HEK293 (cell line): ENCODE data around the gene ANKRD35.

Experiments used
- CTCF ChIP-seq: fragments of 450-650 bp; formaldehyde crosslinking; IDR thresholded peaks from 2 replicates; pipeline ENCODE4 v1.5.1; 2016; ENCODE audit warnings: missing biosample characterization, missing genetic modification characterization
- SETDB1 ChIP-seq: IDR thresholded peaks from one replicate; pipeline ENCODE4 v1.6.1; 2017; ENCODE audit warnings: mild to moderate bottlenecking, low read length, moderate library complexity, mixed read lengths; ENCODE audit not compliant: insufficient read length
- SP2 ChIP-seq: fragments of 450-650 bp; formaldehyde crosslinking; IDR thresholded peaks from 2 replicates; pipeline ENCODE4 v1.5.1; 2016; ENCODE audit warnings: missing biosample characterization, missing genetic modification characterization
- TCF7L2 ChIP-seq: IDR thresholded peaks from 2 replicates; pipeline ENCODE4 v1.6.1; 2011; ENCODE audit warnings: low read depth, mild to moderate bottlenecking, inconsistent platforms, low read length, moderate library complexity, borderline replicate concordance
- YY1 ChIP-seq: fragments of 450-650 bp; formaldehyde crosslinking; IDR thresholded peaks from 2 replicates; pipeline ENCODE4 v1.5.1; 2018; ENCODE audit warnings: missing biosample characterization, missing genetic modification characterization
- ZFP3 ChIP-seq: fragments of 450-650 bp; formaldehyde crosslinking; IDR thresholded peaks from 2 replicates; pipeline ENCODE4 v1.5.1; 2016; ENCODE audit warnings: low read depth, missing biosample characterization, missing genetic modification characterization
- ZFP69B ChIP-seq: fragments of 450-650 bp; formaldehyde crosslinking; IDR thresholded peaks from 2 replicates; pipeline ENCODE4 v1.5.1; 2016; ENCODE audit warnings: missing biosample characterization, missing genetic modification characterization
- ZNF169 ChIP-seq: fragments of 450-650 bp; formaldehyde crosslinking; IDR thresholded peaks from 2 replicates; pipeline ENCODE4 v1.5.1; 2016; ENCODE audit warnings: missing biosample characterization, missing genetic modification characterization
- ZNF175 ChIP-seq: fragments of 450-650 bp; formaldehyde crosslinking; IDR thresholded peaks from 2 replicates; pipeline ENCODE4 v1.5.1; 2016; ENCODE audit warnings: missing biosample characterization, missing genetic modification characterization
- ZNF184 ChIP-seq: fragments of 450-650 bp; IDR thresholded peaks from 2 replicates; pipeline ENCODE4 v1.5.1; 2018; ENCODE audit warnings: missing biosample characterization, mild to moderate bottlenecking, missing genetic modification characterization
- ZNF792 ChIP-seq: fragments of 450-650 bp; formaldehyde crosslinking; IDR thresholded peaks from 2 replicates; pipeline ENCODE4 v1.5.1; 2016; ENCODE audit warnings: missing biosample characterization, missing genetic modification characterization

DNA sequence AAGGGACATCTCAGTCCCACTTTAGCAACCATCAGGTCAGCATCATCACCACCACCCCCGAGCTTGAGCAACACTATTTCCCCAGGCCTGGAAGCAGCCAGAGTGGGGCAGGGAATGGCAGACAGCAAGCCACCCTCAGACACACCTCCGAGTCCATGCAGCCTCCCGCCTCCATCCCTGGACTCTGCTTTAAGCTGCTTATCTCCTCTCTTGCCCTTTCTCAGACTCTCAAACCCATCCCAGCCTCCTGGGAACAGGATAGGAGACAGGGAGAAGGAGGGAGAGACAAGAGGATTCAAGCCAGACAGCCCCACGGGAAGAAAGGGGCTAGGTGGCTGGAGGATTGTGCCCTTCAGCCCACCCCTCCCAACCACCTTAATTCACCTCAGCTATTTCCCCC, 28.5 kb downstream of the ANKRD35 start:
- TF ChIP-seq CTCF (tag by site-specific recombination): no peak
- TF ChIP-seq ZFP69B: no peak
- TF ChIP-seq ZFP3 (tag by site-specific recombination): no peak
- no peak for TF ChIP-seq SP2 (tag by site-specific recombination)
- no peak for TF ChIP-seq TCF7L2
- no peak for TF ChIP-seq ZNF792 (tag by site-specific recombination)
- no peak for TF ChIP-seq ZNF169 (tag by site-specific recombination)
- TF ChIP-seq SETDB1: no peak
- no peak for TF ChIP-seq ZNF184 (tag by site-specific recombination)
- no peak for TF ChIP-seq ZNF175 (tag by site-specific recombination)
- no peak for TF ChIP-seq YY1 (tag by site-specific recombination)
